NCI-H345 treated with DMSO at 0.1 percent for 48 hours (cell line): ENCODE data around the gene CAPN9.
"Not testable (repeated sequence)": the region's sequence is repeated elsewhere in the genome, so short reads cannot be mapped to it uniquely, and the experiment has no call there.

Experiments used
- DNase-seq: peaks from one replicate; lab custom pipeline; 2025; ENCODE audit not compliant: unreplicated experiment; lab: John Stamatoyannopoulos, UW

The CAPN9 gene

DNA sequence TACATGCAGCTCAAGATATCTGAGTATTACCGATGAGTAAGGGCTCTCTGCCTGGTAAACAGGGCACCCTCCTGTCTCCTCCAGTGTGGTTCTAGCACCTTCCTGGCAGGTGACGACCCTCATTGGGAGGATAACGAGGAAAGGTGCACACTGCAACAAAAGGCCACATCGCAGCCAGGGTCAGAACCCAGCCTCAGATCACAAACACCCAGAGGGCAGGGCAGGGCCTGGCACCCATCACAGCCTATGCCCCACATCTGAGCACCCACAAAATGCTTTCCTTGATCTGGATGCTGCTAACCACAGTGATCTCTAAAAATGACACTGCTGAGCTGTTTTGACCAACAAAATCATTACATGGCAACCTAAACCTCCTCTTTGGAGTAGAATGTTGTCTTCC, 97.4 kb downstream of the CAPN9 start:
- DNase-seq: no peak

DNA sequence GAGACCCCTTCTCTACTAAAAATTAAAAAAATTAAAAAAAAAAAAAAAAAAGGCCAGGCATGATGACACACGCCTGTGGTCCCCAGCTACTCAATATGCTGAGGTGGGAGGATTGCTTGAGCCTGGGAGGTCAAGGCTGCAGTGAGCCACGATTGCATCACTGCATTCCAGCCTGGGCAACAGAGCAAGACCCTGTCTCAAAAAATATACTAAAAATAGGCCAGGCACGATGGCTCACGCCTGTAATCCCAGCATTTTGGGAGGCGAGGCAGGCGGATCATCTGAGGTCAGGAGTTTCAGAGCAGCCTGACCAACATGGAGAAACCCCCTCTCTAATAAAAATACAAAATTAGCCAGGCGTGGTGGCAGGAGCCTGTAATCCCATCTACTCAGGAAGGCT, 98.0 kb downstream of the CAPN9 start:
- not testable (repeated sequence) for DNase-seq

- no peak for DNase-seq
Observed at GRCh38 chr1:230848235-230848634, 101.0 kb downstream of the CAPN9 start.

- DNase-seq: no peak
Observed at GRCh38 chr1:230849451-230850224, 102.5 kb downstream of the CAPN9 start.

DNA sequence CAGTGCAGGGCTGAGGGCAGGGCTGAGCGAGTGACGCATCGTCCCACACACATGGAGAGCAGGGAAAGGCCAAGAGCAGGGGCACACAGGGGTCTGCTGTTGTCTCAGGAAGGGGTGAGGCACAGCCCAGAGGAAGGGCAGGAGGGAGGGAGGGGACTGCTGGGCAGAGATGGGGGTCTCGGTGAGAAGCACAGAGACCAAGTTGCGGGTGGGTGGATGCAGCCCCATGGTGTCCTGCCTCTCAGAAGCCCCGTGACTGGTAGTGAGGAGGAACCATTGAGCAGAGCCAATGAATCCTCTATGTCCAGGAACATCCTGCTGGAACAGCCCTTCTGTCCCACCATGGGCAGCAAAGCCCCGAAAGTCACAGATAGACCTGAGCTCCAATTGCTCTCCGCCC, 103.4 kb downstream of the CAPN9 start:
- DNase-seq: no peak

- no peak for DNase-seq
Observed at GRCh38 chr1:230851291-230851691, 104.1 kb downstream of the CAPN9 start.
